Dedifferentiated amniotic fluid mesenchymal stem cell (primary cell): ENCODE results near the gene ACACA.
"Not testable (repeated sequence)": the region's sequence is repeated elsewhere in the genome, so short reads cannot be mapped to it uniquely, and the experiment has no call there.

ENCODE experiments used
- DNase-seq: peaks from one replicate; pipeline ENCODE4 v3.0.0-alpha.2; 2016; ENCODE audit errors: extremely low spot score

Gene ACACA

DNA sequence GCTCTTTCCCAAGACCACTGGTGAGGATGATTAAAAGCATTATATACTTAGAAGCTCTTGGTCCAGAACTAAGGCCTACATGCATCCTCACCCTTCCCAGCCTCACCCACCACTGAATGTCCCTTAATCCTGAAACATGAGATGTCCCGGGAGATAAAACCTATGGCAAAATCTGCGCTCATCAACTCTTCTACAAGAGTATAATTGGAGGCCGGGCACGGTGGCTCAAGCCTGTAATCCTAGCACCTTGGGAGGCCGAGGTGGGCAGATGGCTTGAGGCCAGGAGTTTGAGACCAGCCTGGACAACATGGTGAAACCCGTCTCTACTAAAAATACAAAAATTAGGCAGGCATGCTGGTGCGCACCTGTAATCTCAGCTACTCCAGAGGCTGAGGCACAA lies 13.3 kb downstream of the ACACA start:
- no peak for DNase-seq

DNA sequence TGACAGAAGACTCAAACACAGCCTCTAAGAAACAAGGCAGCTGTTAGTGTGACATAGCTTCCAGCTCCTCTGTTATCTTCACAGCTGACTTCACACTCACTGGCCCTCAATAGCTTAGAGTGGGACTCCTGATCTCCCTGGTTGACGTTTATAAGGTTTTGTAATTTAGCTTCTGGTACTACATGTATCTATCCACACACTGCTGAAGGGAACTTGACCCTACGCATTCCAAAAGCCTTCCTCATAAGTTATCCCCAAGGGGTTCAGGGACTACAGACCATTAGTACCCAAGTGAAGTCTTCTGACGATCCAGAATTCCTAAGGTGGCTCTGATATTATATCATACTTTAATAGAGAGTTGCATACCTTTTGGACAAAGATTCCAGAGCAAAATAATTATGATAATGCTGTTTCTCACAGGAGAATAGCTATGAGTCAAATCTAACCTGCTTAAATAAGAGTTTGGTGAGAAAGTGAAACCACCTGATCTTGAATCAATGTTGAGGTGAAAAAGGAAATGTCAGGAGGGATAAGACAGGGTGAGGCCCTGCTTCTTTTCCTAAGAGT lies 14.5 kb downstream of the ACACA start:
- DNase-seq: peak; percentile 49

DNA sequence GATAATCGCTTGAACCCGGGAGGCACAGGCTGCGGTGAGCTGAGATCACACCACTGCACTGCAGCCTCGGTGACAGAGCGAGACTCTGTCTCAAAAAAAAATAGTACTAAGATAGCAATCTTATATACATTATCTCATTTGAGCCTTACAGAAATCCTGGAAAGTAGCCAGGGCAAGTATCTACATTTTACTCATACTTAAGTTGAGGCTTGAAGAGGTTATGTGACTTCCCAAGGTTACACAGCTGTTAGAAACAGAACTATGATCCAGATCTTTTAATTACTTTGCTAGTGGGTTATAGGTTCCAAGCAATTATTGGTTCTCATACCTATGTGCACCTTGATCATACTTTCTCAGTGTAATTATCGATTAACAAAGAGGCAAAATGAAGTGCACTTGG lies 15.5 kb downstream of the ACACA start:
- DNase-seq: no peak

DNA sequence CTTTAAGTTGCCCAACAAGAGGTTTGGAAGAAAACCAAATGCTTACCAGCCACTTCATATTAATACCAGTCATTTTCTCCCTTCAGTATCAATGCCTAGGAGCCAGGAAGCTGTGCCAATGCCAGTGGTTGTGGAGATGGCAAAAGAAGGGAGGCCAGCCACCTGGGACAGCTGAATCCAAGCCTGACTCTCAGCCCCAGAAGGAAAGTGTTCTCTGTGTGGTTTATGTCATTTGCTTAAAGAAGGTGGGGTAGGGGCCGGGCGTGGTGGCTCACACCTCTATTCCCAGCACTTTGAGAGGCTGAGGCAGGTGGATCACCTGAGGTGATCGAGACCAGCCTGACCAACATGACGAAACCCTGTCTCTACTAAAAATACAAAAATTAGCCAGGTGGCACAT lies 17.5 kb downstream of the ACACA start:
- DNase-seq: no peak

DNA sequence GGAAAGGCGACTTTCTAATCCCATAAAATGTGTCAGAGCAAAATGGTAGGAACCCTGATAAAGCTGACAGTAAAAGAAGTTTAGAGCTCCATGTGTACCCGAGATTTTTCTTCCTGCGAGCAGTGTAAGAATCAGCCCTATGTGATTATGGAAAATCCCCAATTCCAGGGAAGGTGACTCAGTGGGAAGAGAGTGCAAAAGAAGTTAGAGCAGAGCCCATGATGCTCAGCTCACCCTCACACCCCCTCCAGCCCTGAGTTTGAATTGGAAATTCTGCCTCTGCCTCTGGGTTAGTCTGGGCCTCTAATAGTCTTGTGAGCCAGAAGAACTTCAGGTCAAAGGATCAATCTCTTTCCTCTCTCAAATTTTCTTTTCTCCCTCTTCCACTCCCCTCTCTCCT lies 18.4 kb downstream of the ACACA start:
- DNase-seq: no peak

DNA sequence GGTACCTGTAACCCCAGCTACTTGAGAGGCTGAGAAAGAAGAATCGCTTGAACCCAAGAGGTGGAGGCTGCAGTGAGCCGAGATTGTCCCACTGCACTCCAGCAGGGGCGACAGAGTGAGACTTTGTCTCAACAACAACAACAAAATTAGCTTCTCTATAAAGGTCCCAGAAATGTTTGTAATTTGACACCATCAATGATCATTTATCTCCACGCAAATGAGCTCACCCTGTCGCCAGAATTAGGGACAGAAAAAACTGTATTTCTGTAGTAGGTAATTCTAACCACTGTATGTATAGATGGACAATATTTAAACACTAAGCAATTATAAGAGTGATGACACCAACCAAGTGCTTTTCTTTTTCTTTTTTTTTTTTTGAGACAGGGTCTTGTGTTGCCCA lies 20.2 kb downstream of the ACACA start:
- DNase-seq: no peak

DNA sequence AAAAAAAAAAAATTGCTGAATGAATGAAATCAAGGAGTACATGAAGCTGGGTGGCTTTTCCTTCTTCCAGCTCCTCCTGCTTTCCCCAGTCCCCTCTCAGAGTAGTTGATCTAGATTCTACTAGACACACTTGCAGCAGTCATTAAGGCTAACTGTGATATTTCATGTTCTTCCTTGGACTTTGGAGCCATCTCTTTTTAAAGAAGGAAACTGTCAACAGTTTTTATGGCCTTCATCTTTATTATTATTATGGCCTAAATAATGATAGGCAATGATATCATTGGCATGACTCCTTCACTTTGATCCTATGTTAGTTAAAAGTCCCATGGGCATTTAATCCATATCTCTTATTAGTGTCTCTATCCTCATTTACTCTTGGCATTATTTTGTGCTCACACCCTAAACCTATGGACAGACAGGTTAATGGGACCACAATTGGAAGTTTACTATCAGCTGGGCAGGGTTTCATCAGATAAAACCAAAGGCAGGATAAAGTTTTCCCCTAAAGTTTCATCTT lies 21.1 kb downstream of the ACACA start:
- no peak for DNase-seq

DNA sequence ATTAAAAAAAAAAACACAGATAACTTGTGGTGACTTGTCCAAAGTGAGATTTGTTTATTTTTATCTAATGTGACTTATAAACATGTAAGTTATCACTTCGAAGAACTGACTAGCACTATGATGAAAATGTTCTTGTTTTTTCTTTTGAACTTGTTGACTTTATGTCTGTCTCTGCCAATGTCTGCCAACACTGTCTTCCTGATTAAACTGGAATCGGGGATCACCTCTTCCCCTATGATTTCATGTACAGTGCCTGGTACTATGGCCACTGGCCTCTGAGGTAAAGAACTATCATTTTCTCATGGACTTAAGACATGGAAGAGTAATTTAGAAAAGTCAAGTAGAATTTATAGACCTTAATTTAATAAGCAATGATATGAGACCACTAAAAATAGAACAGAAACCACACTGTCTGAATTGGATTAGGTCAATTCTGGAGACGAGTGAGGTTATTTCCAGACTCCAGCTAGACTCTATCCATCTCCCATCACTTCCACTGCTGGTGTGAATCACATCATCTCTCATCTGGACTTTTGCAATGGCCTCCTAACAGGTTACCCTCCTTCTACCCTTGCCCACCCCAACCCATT lies 22.0 kb downstream of the ACACA start:
- no peak for DNase-seq

DNA sequence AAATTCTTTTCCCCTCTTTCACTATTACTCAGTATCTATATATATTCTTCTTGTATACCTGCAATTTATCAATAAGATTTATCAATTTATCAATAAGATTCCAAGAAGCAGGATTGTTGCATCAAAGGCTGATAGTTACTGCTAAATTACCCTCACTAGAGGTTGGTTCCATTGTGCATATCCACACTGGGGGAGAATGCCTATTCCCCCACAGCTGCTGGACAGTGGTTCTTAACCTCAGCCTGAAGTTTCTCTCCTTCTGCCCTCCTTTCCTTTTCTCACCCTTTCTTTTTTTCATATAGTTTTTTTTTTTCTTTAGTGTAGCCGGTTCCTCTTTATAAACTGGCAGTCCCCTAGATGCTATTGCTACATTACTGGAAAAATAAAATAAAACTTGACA lies 24.6 kb downstream of the ACACA start:
- DNase-seq: no peak

DNA sequence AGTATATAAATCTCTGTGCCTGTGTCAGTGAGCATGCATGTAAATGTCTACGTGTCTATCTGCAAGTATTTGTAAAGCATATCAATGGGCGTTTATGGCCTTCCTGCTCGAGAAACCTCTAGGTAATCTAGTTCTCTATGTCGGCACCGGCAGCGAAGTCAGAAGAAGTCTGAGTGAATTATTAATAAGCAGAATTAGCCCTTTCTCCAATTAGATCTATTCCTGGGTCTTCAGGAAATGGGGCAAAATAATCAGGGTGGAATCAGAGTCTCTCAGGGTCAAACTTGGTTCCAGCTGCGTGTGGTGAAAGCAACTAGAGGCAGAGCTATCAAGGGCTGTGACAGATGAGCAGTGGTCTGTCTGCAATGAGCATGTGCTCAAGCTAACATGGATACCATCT lies 30.9 kb downstream of the ACACA start, which contains the start of gene C17orf78:
Gene C17orf78 (plus strand): TSS at position 280 of the 400 bp plus-strand sequence. CDS start 108 bp downstream, at position 388.
- no peak for DNase-seq

DNA sequence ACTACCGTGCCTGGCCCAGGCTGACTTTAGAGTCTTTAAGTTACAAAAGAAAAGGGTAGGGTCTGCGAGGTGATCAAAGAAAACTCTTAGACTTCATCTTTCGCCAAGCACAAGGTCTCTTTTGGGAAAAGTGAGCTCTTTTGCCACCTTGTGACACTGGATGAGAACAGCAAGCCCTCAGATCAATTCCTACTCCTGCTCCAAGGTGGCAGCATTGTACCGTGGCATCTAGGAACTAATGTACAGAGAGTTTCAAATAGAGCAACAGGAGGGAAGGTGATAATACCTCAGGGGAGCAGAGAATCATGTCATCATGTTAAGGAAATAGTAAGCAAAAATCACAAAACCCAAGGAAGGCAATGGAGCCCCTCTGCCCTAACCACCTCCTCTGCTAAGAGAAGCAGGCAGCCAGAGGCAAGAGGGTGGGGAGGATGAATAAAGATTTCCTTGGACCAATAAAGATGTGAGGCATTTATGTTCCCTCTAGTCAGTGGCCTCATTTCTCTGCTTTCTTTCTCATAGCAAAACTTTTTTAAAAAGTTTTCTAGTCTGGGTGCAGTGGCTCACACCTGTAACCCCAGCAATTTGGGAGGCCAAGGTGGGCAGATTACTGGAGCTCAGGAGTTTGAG lies 33.0 kb downstream of the ACACA start:
- peak; percentile 82 for DNase-seq

DNA sequence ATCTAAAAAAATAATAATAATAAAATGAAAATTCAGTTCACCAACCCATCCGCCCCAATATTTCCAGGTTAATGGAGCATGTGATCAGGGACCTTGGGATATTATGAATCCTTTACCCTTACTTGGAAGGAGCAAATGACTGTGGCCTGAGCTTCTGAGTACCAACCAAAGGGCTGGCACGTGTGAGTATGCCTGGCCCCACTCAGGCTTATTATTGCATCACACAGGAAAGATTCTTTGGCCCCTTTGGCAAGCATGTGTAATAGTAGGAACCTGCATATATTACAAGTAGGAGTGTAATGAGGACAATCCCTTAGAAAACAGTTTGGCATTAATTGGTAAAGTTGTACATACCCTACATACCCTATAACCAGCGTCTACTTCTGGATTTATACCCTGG lies 38.1 kb downstream of the ACACA start:
- no peak for DNase-seq

DNA sequence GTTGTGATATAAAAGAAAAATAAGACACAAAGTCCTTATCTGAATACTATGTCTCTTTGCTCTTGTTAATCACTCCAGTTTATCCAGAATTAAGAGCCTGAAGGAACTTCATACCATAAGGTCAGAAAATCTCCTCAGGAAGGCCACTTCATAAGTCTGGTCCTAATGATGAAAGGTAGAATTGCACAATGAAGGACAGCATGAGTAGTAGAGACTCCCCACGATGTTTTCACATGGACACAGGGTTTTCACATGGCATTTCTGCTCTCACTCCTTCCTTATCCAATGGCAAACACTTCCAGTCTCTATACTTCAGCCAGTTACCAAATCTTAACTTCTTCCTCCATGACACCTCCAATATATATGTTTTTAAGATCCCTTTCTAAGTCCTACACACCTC lies 41.0 kb downstream of the ACACA start:
- no peak for DNase-seq

DNA sequence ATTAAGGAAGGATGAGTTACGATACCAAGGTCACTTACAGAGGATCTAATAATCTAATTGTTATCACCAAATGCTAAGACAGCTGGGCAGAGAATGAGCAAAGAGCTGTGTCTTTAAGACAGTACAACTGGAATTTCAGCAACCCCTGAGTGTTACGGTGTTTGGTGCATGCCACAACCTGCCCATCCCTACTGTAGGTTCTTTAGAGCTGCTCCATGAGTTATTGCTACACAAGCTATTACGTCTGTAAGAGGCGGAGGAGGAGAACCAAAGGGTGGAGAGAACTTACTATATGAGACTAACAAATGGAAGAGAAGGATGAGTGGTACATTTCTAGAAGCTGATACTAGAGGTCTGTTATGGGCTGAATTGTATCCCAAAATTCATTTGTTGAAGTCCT lies 45.1 kb downstream of the ACACA start:
- DNase-seq: no peak

DNA sequence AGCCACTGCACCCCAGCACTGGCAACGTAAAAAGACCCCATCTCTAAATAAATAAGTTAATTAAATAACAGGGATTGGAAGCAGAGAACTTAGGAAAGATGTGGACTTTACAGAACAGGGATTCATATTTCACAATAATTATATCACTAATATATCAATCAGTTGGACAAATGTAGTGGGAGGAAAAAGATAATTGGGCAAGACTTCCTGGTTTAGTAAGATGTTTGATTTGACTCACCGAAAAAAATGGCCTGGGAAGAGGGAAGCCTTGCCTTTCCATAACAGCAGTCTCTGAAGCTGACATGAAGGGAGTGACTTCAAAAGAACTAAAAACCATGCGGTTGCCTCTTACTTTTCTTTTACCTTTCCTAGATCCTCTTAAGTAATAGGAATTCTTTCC lies 46.0 kb downstream of the ACACA start:
- no peak for DNase-seq

DNA sequence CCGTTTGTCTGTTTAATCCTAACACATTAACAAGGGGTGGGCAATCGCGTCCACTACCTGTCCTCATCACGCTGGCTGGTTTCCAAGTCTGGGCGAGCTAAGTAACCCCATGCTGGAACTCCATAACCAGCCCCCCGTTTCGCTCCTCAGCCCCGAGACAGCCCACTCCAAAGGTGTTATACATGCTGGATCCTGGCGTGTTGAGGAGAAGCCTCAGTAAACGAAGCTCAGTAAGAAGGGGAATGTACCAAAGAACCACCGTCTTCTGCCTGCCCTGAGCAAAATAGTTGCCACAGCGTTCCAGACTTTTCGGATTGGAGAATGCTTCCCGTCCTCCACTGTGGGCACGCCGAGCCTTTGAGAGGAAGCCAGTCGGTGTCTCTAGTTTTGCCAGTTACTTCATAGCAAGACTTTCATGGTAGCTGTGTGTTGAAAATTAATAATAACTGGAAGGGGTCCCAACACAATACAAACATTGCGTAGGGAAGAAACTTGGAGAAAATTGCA lies 46.9 kb downstream of the ACACA start:
- DNase-seq: no peak

DNA sequence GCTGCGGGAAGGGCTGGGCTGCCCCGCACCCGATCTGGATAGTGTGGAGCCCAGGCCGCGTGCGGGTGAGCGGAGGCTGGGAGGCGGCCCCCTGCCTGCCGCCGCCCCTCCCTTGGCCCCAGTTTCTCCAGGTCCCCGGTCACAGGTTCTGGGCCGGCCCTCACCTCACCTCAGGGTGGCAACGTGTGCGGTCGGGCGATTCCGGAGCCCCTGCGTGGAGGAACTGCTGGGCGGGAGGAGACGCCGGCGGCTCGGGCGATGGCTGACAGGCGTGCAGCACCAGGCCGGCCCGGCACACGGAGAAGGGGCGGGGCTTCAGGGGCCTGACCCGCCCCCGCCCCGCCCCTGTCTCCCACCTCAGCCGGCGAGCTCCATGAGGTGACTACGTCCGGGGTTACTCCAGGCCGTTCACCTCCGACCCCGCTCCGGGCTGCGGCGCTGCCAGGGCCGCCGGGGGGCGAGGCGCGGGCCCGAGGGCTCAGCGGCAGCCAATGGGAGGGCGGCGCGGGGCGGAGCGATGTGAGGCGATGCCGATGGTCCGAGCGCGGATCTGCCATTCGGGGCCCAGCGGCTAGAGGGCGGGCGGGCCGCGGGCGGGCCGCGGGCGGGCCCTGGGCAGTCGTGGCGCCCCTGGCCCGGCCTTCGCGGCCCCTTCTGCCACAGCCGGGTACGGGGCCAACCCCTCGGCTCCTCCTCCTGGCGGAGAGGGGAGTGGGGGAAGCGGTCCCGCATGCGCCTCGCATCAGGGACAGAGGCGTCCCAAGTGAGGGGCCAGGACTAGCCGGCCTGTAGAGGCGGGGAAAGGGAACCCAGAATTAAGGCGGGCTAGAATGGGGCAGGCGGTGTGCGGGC lies 47.6 kb downstream of the ACACA start:
- DNase-seq: peak; percentile 60

DNA sequence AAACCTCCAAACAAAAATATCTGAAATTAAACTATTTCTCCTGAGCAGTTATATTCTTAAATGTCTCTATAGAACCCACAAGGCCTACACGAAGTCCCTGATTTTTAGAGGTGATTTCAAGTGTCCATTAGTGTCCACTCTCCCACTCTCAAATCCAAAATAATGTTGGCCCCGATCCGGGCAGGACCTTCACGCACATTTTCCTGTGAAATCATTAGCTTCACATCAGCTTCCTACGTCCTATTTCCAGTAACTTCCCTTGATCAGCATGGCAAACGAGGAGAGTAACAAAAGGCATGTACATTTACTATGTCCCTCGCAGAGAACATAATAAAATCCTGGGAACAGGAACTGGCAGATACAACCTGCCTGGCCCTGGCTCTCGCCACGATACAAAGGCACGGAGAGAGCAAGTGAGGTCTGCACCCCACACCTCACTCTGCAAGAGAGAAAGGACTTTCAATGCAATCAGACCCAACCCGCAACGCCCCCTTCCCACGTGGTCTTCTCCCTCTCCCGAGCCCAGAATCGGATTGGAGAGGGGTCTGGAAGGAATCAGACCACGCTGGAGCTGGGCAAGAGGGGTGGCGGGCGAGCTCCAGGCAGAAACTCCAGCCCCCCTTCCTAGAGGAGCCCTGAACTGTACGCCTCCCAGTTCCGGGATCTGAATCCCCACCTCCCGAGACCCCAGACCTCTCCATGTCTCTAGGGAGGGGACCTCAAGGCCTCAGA lies 48.4 kb downstream of the ACACA start:
- peak; percentile 16 for DNase-seq

DNA sequence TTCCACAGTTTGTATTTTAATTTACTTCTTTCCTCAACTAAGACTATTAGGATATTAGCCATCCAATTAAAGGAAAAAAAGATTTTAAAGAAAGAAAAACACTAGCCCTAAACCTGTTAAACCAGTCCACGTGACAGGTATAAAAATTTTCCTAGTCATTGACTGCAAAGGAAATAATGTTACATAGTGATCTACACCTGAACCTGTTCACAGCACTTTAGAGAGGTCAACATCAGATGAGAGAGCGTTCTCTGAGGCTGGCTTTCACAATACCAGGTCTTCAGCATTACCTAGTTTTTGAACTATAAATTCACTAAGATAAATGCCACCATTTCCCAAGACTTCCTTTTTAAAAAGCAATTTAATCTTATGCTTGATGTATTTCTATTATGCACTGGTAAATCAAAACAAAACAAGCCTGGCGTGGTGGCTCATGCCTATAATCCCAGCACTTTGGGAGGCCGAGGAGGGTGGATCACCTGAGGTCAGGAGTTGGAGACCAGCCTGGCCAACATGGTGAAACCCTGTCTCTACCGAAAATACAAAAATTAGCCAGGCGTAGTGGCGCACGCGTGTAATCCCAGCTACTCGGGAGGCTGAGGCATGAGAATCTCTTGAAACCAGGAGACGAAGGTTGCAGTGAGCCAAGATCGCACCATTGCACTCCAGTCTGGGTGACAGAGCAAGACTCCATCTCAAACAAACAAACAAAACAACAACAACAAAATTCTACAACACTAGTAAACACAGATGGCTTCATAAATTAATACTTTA lies 49.7 kb downstream of the ACACA start:
- DNase-seq: not testable (repeated sequence)

DNA sequence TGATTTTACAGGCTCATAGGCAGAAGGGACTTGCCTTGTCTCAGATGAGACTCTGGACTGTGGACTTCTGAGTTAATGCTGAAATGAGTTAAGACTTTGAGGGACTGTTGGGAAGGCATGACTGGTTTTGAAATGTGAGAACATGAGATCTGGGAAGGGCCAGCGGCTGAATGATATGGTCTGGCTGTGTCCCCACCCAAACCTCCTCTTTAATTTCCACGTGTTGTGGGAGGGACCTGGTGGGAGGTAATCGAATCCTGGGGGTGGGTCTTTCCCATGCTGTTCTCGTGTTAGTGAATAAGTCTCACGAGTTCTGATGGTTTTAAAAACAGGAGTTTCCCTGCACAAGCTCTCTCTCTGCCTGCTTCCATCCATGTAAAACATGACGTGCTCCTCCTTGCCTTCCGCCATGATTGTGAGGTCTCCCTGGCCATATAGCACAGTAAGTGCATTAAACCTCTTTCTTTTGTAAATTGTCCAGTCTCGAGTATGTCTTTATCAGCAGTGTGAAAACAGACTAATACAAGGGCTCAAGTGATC lies 59.7 kb downstream of the ACACA start:
- DNase-seq: not testable (repeated sequence)
